ENCODE data around the gene CDC42BPB.

GRCh38 chr14:103045371-103045869, 11.9 kb downstream of the CDC42BPB start:
- TF ChIP-seq, protein P1, sequence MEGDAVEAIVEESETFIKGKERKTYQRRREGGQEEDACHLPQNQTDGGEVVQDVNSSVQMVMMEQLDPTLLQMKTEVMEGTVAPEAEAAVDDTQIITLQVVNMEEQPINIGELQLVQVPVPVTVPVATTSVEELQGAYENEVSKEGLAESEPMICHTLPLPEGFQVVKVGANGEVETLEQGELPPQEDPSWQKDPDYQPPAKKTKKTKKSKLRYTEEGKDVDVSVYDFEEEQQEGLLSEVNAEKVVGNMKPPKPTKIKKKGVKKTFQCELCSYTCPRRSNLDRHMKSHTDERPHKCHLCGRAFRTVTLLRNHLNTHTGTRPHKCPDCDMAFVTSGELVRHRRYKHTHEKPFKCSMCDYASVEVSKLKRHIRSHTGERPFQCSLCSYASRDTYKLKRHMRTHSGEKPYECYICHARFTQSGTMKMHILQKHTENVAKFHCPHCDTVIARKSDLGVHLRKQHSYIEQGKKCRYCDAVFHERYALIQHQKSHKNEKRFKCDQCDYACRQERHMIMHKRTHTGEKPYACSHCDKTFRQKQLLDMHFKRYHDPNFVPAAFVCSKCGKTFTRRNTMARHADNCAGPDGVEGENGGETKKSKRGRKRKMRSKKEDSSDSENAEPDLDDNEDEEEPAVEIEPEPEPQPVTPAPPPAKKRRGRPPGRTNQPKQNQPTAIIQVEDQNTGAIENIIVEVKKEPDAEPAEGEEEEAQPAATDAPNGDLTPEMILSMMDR (tag by site-specific recombination; IDR thresholded peaks at IDR 0.05) = no peak
- TF ChIP-seq YY1 (tag by site-specific recombination; IDR thresholded peaks at IDR 0.05) (no peak), KLF16 (tag by site-specific recombination; IDR thresholded peaks at IDR 0.05) (no peak)
